Body of pancreas (tissue), 4 donors: ENCODE results near the gene FZD2.

ENCODE experiments used
- POLR2A ChIP-seq, 3 donors: fragments of 450-650 bp; IDR thresholded peaks; one replicate each; pipeline ENCODE4 v1.6.1; 2016; ENCODE audit warnings: antibody characterized with exemption in 3 of 3, mild to moderate bottlenecking in 2 of 3
- TF ChIP-seq, protein P1 (sequence below), 7 experiments: fragments of 450-650 bp in 4 of 7; fragments of 200-600 bp in 3 of 7; sonication (generic) in 3 of 7; IDR thresholded peaks; one replicate each; pipeline ENCODE4 v1.5.1; 2016 to 2019; ENCODE audit warnings: antibody characterized with exemption in 7 of 7

GRCh38 chr17:44601973-44602372 lies 44.7 kb downstream of the FZD2 start:
- TF ChIP-seq, protein P1, sequence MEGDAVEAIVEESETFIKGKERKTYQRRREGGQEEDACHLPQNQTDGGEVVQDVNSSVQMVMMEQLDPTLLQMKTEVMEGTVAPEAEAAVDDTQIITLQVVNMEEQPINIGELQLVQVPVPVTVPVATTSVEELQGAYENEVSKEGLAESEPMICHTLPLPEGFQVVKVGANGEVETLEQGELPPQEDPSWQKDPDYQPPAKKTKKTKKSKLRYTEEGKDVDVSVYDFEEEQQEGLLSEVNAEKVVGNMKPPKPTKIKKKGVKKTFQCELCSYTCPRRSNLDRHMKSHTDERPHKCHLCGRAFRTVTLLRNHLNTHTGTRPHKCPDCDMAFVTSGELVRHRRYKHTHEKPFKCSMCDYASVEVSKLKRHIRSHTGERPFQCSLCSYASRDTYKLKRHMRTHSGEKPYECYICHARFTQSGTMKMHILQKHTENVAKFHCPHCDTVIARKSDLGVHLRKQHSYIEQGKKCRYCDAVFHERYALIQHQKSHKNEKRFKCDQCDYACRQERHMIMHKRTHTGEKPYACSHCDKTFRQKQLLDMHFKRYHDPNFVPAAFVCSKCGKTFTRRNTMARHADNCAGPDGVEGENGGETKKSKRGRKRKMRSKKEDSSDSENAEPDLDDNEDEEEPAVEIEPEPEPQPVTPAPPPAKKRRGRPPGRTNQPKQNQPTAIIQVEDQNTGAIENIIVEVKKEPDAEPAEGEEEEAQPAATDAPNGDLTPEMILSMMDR (IDR thresholded peaks at IDR 0.05) = no peak
- TF ChIP-seq POLR2A (IDR thresholded peaks at IDR 0.05) = no peak
